CD8-positive, alpha-beta memory T cell (primary cell): ENCODE data around the gene LINC00305. TPM values are rescaled to one million over a fixed set of nuclear protein-coding genes. Genes with fewer than 3 reads are reported as not detected.

Source experiments
- CTCF ChIA-PET: fragments of 350-600 bp; sonication (Branson Sonifier 250); formaldehyde crosslinking; loops from one replicate; lab custom pipeline; 2021; ENCODE audit warnings: antibody characterized with exemption; lab: Charles Lee
- POLR2A ChIA-PET: fragments of 350-600 bp; sonication (Branson Sonifier 250); formaldehyde crosslinking; loops from one replicate; lab custom pipeline; 2021; ENCODE audit warnings: antibody characterized with exemption; lab: Charles Lee
- DNase-seq, 5 donors: peaks; one replicate each; pipeline versions ENCODE4 v3.0.0 to v3.0.0-alpha.2; 2020 to 2022; ENCODE audit warnings: mixed read lengths in 1 of 5
- H3K27ac ChIP-seq: one replicate; pipeline ENCODE4 v1.7.0; 2013; ENCODE audit warnings: low read depth, mild to moderate bottlenecking, low read length, moderate library complexity
- H3K27me3 ChIP-seq: 2 replicates; pipeline ENCODE4 v1.7.0; 2013; ENCODE audit warnings: low read length, mild to moderate bottlenecking; ENCODE audit not compliant: insufficient read depth, poor library complexity, severe bottlenecking
- H3K36me3 ChIP-seq: 2 replicates; pipeline ENCODE4 v1.7.0; 2013; ENCODE audit warnings: mild to moderate bottlenecking, low read length, moderate library complexity; ENCODE audit not compliant: insufficient read depth
- H3K4me1 ChIP-seq: 2 replicates; pipeline ENCODE4 v1.7.0; 2013; ENCODE audit warnings: mild to moderate bottlenecking, low read length, moderate library complexity; ENCODE audit not compliant: insufficient read depth
- H3K4me3 ChIP-seq: 2 replicates; pipeline ENCODE4 v1.7.0; 2013; ENCODE audit warnings: mild to moderate bottlenecking, low read length
- H3K9me3 ChIP-seq: 2 replicates; pipeline ENCODE4 v1.7.0; 2013; ENCODE audit warnings: mild to moderate bottlenecking, low read length
- H3K27ac Mint-ChIP-seq, 8 donors: one replicate each; pipeline ENCODE4 v1.8.0; 2020 to 2021; ENCODE audit warnings: mixed read lengths in 8 of 8, mild to moderate bottlenecking in 6 of 8, inconsistent platforms in 3 of 8, moderate library complexity in 3 of 8
- H3K27me3 Mint-ChIP-seq, 2 donors: one replicate each; pipeline ENCODE4 v1.8.0; 2020 to 2021; ENCODE audit warnings: mixed read lengths in 2 of 2, mild to moderate bottlenecking in 1 of 2, moderate library complexity in 1 of 2
- H3K36me3 Mint-ChIP-seq, 3 donors: one replicate each; pipeline ENCODE4 v1.8.0; 2020 to 2021; ENCODE audit warnings: mixed read lengths in 3 of 3, inconsistent platforms in 1 of 3, mild to moderate bottlenecking in 1 of 3
- H3K4me1 Mint-ChIP-seq, 3 donors: one replicate each; pipeline ENCODE4 v1.8.0; 2020 to 2021; ENCODE audit warnings: mixed read lengths in 3 of 3, inconsistent platforms in 1 of 3, mild to moderate bottlenecking in 1 of 3
- H3K4me3 Mint-ChIP-seq, 7 donors: one replicate each; pipeline ENCODE4 v1.8.0; 2020 to 2021; ENCODE audit warnings: mixed read lengths in 7 of 7, mild to moderate bottlenecking in 6 of 7, moderate library complexity in 4 of 7, inconsistent platforms in 2 of 7
- H3K9me3 Mint-ChIP-seq, 5 donors: one replicate each; pipeline ENCODE4 v1.8.0; 2020 to 2022; ENCODE audit warnings: mixed read lengths in 5 of 5, mild to moderate bottlenecking in 3 of 5, moderate library complexity in 2 of 5, inconsistent platforms in 1 of 5
- polyA plus RNA-seq: library from polyadenylated mRNA; unstranded; fragments of 300-500 nt; fragmentation: Illumina TruSeq; gene quantifications from one replicate; pipeline ENCODE4 v1.2.3, GENCODE V29; 2021
- total RNA-seq, 2 experiments: library from RNA; stranded (reverse); gene quantifications; one replicate each; pipeline ENCODE4 v1.2.3, GENCODE V29; 2021

Gene LINC00305
- total and polyA plus RNA-seq, 3 experiments from 2014 or later: not detected

GRCh38 chr18:64134044-64134747 lies 14.7 kb downstream of the LINC00305 start:
- Histone ChIP-seq H3K4me3 (no peak overlapping the region), H3K4me1 (no peaks in the 10 kb centered on the region), H3K36me3 (no peaks in the 10 kb centered on the region), H3K27me3 (no peaks in the 10 kb centered on the region), H3K9me3 (no peaks in the 10 kb centered on the region), H3K27ac (no peak overlapping the region)
- no peak overlapping the region for H3K27ac Mint-ChIP-seq
- H3K36me3 Mint-ChIP-seq: no peaks in the 10 kb centered on the region
- no peak for DNase-seq
- peaks cover 0 to 2% of the 10 kb centered on the region in 2 donors for H3K27me3 Mint-ChIP-seq
- ChIA-PET CTCF (interaction anchor here (0.6 kb wide), 1 partner anchor 655 kb away, joined by 3 read pairs; no protein-coding TSS in a partner anchor), POLR2A (no interaction called here)
- no peak overlapping the region for H3K4me3 Mint-ChIP-seq
- H3K4me1 Mint-ChIP-seq: no peaks in the 10 kb centered on the region
- peaks cover 0 to 2% (median 0%) of the 10 kb centered on the region in 5 donors for H3K9me3 Mint-ChIP-seq

- Mint-ChIP-seq H3K27ac (no peak overlapping the region), H3K27me3 (no peaks in the 10 kb centered on the region), H3K4me1 (no peaks in the 10 kb centered on the region), H3K36me3 (no peaks in the 10 kb centered on the region), H3K4me3 (no peak overlapping the region), H3K9me3 (peaks cover 0 to 2% (median 0%) of the 10 kb centered on the region in 5 donors)
- Histone ChIP-seq H3K4me1 (no peaks in the 10 kb centered on the region), H3K27ac (no peak overlapping the region), H3K9me3 (no peaks in the 10 kb centered on the region), H3K27me3 (no peaks in the 10 kb centered on the region), H3K4me3 (no peak overlapping the region), H3K36me3 (no peaks in the 10 kb centered on the region)
- no peak for DNase-seq
- POLR2A ChIA-PET: no interaction called here
- CTCF ChIA-PET: no interaction called here
Measured at GRCh38 chr18:64132871-64133270, 16.0 kb downstream of the LINC00305 start.

GRCh38 chr18:64131314-64131713 lies 17.6 kb downstream of the LINC00305 start:
- DNase-seq: no peak
- no peaks in the 10 kb centered on the region for H3K27me3 Mint-ChIP-seq
- no peaks in the 10 kb centered on the region for H3K4me1 Mint-ChIP-seq
- H3K27me3 ChIP-seq: no peaks in the 10 kb centered on the region
- H3K9me3 Mint-ChIP-seq: peaks cover 0 to 2% (median 0%) of the 10 kb centered on the region in 5 donors
- H3K36me3 ChIP-seq: no peaks in the 10 kb centered on the region
- CTCF ChIA-PET: no interaction called here
- H3K36me3 Mint-ChIP-seq: no peaks in the 10 kb centered on the region
- H3K27ac ChIP-seq: no peak overlapping the region
- POLR2A ChIA-PET: no interaction called here
- H3K4me1 ChIP-seq: no peaks in the 10 kb centered on the region
- no peaks in the 10 kb centered on the region for H3K9me3 ChIP-seq
- H3K4me3 ChIP-seq: no peak overlapping the region
- no peak overlapping the region for H3K4me3 Mint-ChIP-seq
- no peak overlapping the region for H3K27ac Mint-ChIP-seq

GRCh38 chr18:64127172-64127571 lies 21.7 kb downstream of the LINC00305 start:
- Histone ChIP-seq H3K4me1 (no peaks in the 10 kb centered on the region), H3K4me3 (no peak overlapping the region), H3K36me3 (no peaks in the 10 kb centered on the region), H3K9me3 (no peaks in the 10 kb centered on the region), H3K27me3 (no peaks in the 10 kb centered on the region), H3K27ac (no peak overlapping the region)
- Mint-ChIP-seq H3K9me3 (peaks cover 0 to 2% (median 0%) of the 10 kb centered on the region in 5 donors), H3K27me3 (no peaks in the 10 kb centered on the region), H3K36me3 (no peaks in the 10 kb centered on the region), H3K4me3 (no peak overlapping the region), H3K27ac (no peak overlapping the region), H3K4me1 (no peaks in the 10 kb centered on the region)
- CTCF ChIA-PET: no interaction called here
- POLR2A ChIA-PET: no interaction called here
- no peak for DNase-seq

GRCh38 chr18:64119916-64120315 lies 29.0 kb downstream of the LINC00305 start:
- no peaks in the 10 kb centered on the region for H3K4me1 ChIP-seq
- H3K36me3 Mint-ChIP-seq: peaks cover 0 to 2% (median 0%) of the 10 kb centered on the region in 3 donors

GRCh38 chr18:64118406-64118805 lies 30.5 kb downstream of the LINC00305 start:
- Histone ChIP-seq H3K36me3 (no peaks in the 10 kb centered on the region), H3K9me3 (no peaks in the 10 kb centered on the region), H3K4me1 (no peaks in the 10 kb centered on the region), H3K27ac (no peak overlapping the region), H3K4me3 (no peak overlapping the region), H3K27me3 (no peaks in the 10 kb centered on the region)
- peaks cover 0 to 3% (median 0%) of the 10 kb centered on the region in 3 donors for H3K36me3 Mint-ChIP-seq
- no peak for DNase-seq
- CTCF ChIA-PET: no interaction called here
- H3K4me1 Mint-ChIP-seq: no peaks in the 10 kb centered on the region
- no peak overlapping the region for H3K4me3 Mint-ChIP-seq
- no peaks in the 10 kb centered on the region for H3K27me3 Mint-ChIP-seq
- POLR2A ChIA-PET: no interaction called here
- H3K9me3 Mint-ChIP-seq: peaks cover 0 to 8% (median 0%) of the 10 kb centered on the region in 5 donors
- H3K27ac Mint-ChIP-seq: no peak overlapping the region

More at GRCh38 chr18:64119916-64120315, 29.0 kb downstream of the LINC00305 start:
- H3K27ac ChIP-seq: no peak overlapping the region
- DNase-seq: no peak
- CTCF ChIA-PET: no interaction called here
- no peaks in the 10 kb centered on the region for H3K27me3 ChIP-seq
- Mint-ChIP-seq H3K4me1 (no peaks in the 10 kb centered on the region), H3K9me3 (peaks cover 0 to 6% (median 2%) of the 10 kb centered on the region in 5 donors), H3K4me3 (no peak overlapping the region), H3K27ac (no peak overlapping the region), H3K27me3 (no peaks in the 10 kb centered on the region)
- H3K9me3 ChIP-seq: no peaks in the 10 kb centered on the region
- no peak overlapping the region for H3K4me3 ChIP-seq
- POLR2A ChIA-PET: no interaction called here
- H3K36me3 ChIP-seq: no peaks in the 10 kb centered on the region

- Histone ChIP-seq H3K36me3 (no peaks in the 10 kb centered on the region), H3K27me3 (no peaks in the 10 kb centered on the region), H3K27ac (no peak overlapping the region), H3K4me3 (no peak overlapping the region), H3K9me3 (no peaks in the 10 kb centered on the region), H3K4me1 (no peaks in the 10 kb centered on the region)
- POLR2A ChIA-PET: no interaction called here
- DNase-seq: no peak
- Mint-ChIP-seq H3K27ac (no peak overlapping the region), H3K36me3 (peaks cover 0 to 3% (median 0%) of the 10 kb centered on the region in 3 donors), H3K4me1 (no peaks in the 10 kb centered on the region), H3K9me3 (peaks cover 0 to 11% (median 0%) of the 10 kb centered on the region in 5 donors), H3K27me3 (no peaks in the 10 kb centered on the region), H3K4me3 (no peak overlapping the region)
- CTCF ChIA-PET: no interaction called here
Measured at GRCh38 chr18:64116571-64117175, 32.2 kb downstream of the LINC00305 start.

- no peaks in the 10 kb centered on the region for H3K4me1 ChIP-seq
- no peak for DNase-seq
- Mint-ChIP-seq H3K36me3 (peaks cover 0 to 3% (median 0%) of the 10 kb centered on the region in 3 donors), H3K27me3 (no peaks in the 10 kb centered on the region), H3K27ac (peak overlapping the region in 1 of 8 donors; percentile 3), H3K9me3 (peaks cover 0 to 11% (median 0%) of the 10 kb centered on the region in 5 donors), H3K4me1 (no peaks in the 10 kb centered on the region), H3K4me3 (no peak overlapping the region)
- no peaks in the 10 kb centered on the region for H3K27me3 ChIP-seq
- CTCF ChIA-PET: no interaction called here
- POLR2A ChIA-PET: no interaction called here
- no peak overlapping the region for H3K27ac ChIP-seq
- H3K9me3 ChIP-seq: no peaks in the 10 kb centered on the region
- H3K36me3 ChIP-seq: no peaks in the 10 kb centered on the region
- no peak overlapping the region for H3K4me3 ChIP-seq
Measured at GRCh38 chr18:64115881-64116280, 33.0 kb downstream of the LINC00305 start.
